Subcutaneous adipose tissue (tissue), 4 donors: ENCODE results near the gene UBE3B. TPM values are rescaled to one million over a fixed set of nuclear protein-coding genes. Genes with fewer than 3 reads are reported as not detected.

Source experiments
- total RNA-seq, 4 donors: library from RNA; depleted of rRNA; stranded (reverse); fragments of >200 nt; gene quantifications; one replicate each; pipeline ENCODE4 v1.1.0, GENCODE V29; 2016
- TF ChIP-seq, protein P1 (sequence below): fragments of 450-650 bp; IDR thresholded peaks from one replicate; pipeline ENCODE4 v1.5.1; 2016; ENCODE audit warnings: low read depth, mild to moderate bottlenecking, control low read depth, antibody characterized with exemption, moderate library complexity

Gene UBE3B
- total RNA-seq, 4 donors from 2014 or later = 31.8 to 88.5 (median 45.4) TPM

DNA sequence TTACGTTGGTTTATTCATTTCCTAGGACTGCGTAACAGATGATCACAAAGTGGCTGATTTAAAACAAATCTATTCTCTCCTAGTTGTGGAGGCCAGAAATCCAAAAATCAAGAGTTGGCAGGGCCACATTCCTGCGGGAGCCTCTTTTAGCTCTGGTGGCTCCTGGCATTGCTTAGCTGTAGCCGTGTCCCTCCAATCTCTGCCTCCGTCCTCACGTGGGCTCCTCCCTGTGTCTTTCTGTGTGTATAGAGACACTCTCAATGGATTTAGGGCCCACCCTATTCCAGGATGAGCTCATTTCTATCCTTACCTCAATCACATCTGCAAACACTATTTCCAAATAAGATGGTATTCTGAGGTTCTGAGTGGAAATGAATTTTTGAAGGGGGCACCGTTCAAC lies 42.9 kb upstream of the UBE3B start:
- TF ChIP-seq, protein P1, sequence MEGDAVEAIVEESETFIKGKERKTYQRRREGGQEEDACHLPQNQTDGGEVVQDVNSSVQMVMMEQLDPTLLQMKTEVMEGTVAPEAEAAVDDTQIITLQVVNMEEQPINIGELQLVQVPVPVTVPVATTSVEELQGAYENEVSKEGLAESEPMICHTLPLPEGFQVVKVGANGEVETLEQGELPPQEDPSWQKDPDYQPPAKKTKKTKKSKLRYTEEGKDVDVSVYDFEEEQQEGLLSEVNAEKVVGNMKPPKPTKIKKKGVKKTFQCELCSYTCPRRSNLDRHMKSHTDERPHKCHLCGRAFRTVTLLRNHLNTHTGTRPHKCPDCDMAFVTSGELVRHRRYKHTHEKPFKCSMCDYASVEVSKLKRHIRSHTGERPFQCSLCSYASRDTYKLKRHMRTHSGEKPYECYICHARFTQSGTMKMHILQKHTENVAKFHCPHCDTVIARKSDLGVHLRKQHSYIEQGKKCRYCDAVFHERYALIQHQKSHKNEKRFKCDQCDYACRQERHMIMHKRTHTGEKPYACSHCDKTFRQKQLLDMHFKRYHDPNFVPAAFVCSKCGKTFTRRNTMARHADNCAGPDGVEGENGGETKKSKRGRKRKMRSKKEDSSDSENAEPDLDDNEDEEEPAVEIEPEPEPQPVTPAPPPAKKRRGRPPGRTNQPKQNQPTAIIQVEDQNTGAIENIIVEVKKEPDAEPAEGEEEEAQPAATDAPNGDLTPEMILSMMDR = no peak

DNA sequence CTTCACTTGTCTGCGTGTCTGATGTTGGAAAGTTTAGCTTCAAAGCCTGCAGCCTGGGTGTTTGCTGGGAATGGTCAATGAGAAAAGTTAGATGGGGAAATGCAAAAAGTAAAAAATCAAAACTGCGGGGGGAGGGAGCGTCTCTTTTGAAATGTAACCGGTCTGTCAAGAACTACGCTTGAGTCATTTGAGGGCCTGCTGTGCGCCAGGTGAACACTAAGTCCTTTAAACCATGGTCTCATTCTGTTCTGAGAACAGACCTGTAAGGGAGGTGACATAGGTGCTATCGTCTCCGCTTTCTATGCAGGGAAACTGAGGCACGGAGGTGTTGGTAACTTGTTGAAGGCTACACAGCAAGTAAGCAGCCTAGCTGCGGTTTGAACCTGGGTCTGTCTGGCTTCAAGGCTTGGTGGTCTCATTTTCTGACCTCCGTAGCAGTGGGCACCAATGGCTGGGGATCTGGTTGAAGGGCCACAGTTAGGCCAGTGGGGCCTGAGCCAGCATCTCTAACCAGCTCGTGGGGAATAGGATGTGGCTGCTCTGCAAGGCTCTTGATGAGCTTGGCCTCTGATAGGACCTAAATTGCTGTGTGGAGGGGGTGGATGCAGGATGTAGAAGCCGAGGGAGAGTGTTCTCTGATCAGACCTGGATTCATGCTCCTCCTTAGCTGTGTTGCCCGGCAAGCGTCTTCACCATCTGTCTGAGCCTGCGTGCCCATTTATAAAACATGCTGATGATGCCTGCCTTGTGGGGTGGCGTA lies 41.8 kb upstream of the UBE3B start:
- TF ChIP-seq, protein P1 = no peak

DNA sequence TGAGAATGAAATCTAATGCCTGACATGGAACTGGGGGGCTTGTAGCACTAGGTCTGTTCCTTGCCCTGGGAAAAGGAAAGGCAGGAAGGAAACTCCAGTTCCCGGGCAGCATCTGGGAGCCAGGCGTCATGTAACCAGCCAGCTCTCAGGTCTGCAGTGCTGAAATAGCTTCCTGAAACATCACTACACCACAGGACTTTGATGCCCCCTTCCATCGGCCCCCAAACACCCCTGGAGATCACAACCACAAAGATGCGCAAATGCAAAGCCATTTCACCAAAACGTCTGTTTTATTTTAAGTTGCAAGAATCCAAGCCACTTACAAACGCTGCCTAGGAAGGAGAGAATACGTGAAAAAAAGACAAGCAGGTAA lies 41.3 kb upstream of the UBE3B start:
- TF ChIP-seq, protein P1 = no peak

DNA sequence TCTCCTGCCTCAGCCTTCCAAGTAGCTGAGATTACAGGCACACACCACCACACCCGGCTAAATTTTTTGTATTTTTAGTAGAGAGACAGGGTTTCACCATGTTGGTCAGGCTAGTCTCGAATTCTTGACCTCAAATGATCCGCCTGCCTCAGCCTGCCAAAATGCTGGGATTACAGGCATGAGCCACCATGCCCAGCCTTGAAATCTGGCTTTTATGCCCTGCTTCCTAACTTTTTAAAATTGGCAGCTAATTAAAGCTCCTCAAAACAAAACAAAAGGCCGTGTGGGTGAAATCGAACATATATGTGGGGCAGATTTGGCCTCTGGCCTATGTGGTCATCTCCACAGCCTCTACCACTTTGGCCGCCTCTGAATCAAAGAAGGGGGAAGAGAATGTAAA lies 38.3 kb upstream of the UBE3B start:
- TF ChIP-seq, protein P1 = no peak

DNA sequence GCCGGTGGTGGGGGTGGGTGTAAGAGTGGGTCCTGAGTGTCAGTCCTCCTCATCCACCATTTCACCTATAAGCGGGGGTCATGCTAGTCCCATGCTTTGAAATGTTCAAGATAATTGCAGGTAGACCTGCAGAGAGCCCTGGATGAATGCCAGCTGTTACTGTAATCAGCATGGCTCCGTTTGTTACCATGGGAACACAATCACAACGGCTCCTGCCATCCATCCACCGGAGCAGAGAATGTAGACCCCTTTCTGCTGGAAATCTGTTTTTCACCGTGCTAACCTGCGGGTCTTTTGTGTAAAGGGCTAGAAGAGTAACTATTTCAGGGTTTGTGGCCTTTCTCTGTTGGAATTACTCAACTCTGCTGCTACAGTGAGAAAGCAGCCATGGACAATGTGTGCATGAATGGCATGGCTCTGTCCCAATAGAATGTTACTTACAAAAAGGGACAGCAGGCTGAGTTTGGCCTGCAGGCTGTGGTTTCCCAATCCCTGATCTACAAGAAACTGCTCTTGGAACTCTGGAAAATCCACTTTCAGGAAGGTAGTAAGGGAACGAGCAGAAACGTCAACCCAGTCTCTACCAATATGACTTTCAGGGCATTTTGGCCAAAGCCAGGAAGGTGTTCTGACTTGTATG lies 36.5 kb upstream of the UBE3B start:
- TF ChIP-seq, protein P1 = no peak

DNA sequence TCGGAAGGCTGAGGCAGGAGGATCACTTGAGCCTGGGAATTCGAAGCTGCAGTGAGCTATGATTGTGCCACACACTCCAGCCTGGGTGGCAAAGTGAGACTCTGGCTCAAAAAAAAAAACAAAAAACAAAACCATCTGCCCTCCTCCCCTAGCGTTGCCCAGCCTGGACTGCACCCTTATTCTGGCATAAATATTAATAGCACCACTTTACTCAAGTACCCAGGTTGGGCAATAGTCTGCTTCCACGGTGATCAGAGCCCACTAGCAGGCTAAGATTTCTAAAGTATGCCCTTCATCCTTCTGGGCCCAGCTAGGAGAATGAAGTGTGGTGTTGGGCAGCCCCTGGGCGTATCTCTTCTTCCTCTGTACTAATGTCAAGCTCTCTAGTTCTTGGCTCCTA lies 33.6 kb upstream of the UBE3B start:
- TF ChIP-seq, protein P1 = no peak

DNA sequence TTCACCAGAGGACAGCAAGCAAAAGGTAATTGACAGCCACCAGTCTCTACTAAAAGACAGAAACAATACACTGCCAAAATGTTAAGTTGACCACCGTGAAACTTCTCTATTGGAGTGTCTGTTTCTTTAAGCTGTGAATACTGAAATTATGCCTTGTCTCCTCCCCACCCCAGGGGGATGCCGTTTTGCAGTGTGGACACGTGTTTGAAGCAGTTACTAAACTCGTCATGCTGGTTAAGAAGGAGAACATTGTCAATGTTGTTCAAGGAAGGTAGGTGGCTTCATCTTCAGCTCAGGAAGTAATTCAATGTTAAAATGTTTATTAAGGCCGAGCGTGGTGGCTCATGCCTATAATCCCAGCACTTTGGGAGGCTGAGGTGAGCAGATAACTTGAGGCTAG lies 33.2 kb upstream of the UBE3B start:
- TF ChIP-seq, protein P1 = no peak
